Panc1 (cell line): ENCODE measurements around the gene MSX1. TPM values are rescaled to one million over a fixed set of nuclear protein-coding genes. Genes with fewer than 3 reads are reported as not detected.

ENCODE experiments used
- ATAC-seq: fragments of 200-7000 bp; cut with Tn5 transposase; 2 replicates; pipeline ENCODE4 v1.9.1; 2020; ENCODE audit warnings: mild to moderate bottlenecking, moderate library complexity
- BruUV-seq: library from RNA; stranded (reverse); fragments of 400-500 nt; replicated peaks from 2 replicates; lab custom pipeline; 2021; lab: Mats Ljungman, UMichigan
- CTCF ChIA-PET: fragments of 300-600 bp; sonication (Branson Sonifier 250); formaldehyde crosslinking; loops from one replicate; lab custom pipeline; 2022; ENCODE audit warnings: antibody characterized with exemption; lab: Charles Lee
- POLR2A ChIA-PET: fragments of 300-600 bp; sonication (Branson Sonifier 250); formaldehyde crosslinking; loops from one replicate; lab custom pipeline; 2022; ENCODE audit warnings: antibody characterized with exemption; lab: Charles Lee
- DNase-seq: peaks from one replicate; pipeline ENCODE4 v3.0.0-alpha.2; 2010; ENCODE audit warnings: low read depth, low spot score
- H3K27ac ChIP-seq: 2 replicates; pipeline ENCODE4 v1.5.1; 2011; ENCODE audit warnings: mild to moderate bottlenecking, low read length, inconsistent platforms
- H3K27me3 ChIP-seq: fragments of 200-500 bp; sonication (Bioruptor generic); 2 replicates; pipeline ENCODE4 v1.6.0; 2014; ENCODE audit warnings: low read length, inconsistent platforms; ENCODE audit not compliant: control insufficient read depth, insufficient read depth
- H3K36me3 ChIP-seq: fragments of 200-500 bp; sonication (Bioruptor generic); 2 replicates; pipeline ENCODE4 v1.5.1; 2014; ENCODE audit warnings: inconsistent platforms, mild to moderate bottlenecking, low read length, moderate library complexity; ENCODE audit not compliant: control insufficient read depth, insufficient read depth
- H3K4me1 ChIP-seq: 2 replicates; pipeline ENCODE4 v1.5.1; 2011; ENCODE audit warnings: inconsistent platforms, mild to moderate bottlenecking, low read length, moderate library complexity; ENCODE audit not compliant: control insufficient read depth, insufficient read depth
- H3K4me3 ChIP-seq, 2 experiments: 2 replicates each; pipeline ENCODE4 v1.5.1; 2011 to 2012; ENCODE audit warnings: low read depth in 2 of 2, low read length in 2 of 2, mild to moderate bottlenecking in 2 of 2, inconsistent platforms in 1 of 2, moderate library complexity in 1 of 2
- H3K9me3 ChIP-seq: fragments of 200-500 bp; sonication (Bioruptor generic); 2 replicates; pipeline ENCODE4 v1.5.1; 2014; ENCODE audit warnings: low read depth, mild to moderate bottlenecking, inconsistent platforms, low read length, moderate library complexity; ENCODE audit not compliant: control insufficient read depth, insufficient read depth
- POLR2AphosphoS5 ChIP-seq: IDR thresholded peaks from 2 replicates; pipeline ENCODE4 v1.6.1; 2012; ENCODE audit warnings: mild to moderate bottlenecking, low read depth, low read length, moderate library complexity
- SIN3A ChIP-seq: IDR thresholded peaks from 2 replicates; pipeline ENCODE4 v1.6.1; 2012; ENCODE audit warnings: low read depth, mild to moderate bottlenecking, low read length, moderate library complexity, borderline replicate concordance; ENCODE audit not compliant: insufficient read depth
- TCF7L2 ChIP-seq: IDR thresholded peaks from 2 replicates; pipeline ENCODE4 v1.6.1; 2011; ENCODE audit warnings: mild to moderate bottlenecking, low read depth, low read length, inconsistent platforms
- in situ Hi-C: cut with HindIII; loops from 2 replicates; pipeline ENCODE4 v1.10.0; 2016; ENCODE audit warnings: low sequenced_read_pairs, low pct_unique_long_range_greater_than_20kb
- intact Hi-C: fragments of 100-400 bp; cut with micrococcal nuclease; formaldehyde crosslinking; loops from one replicate; pipeline ENCODE4 v1.10.0; 2022; ENCODE audit not compliant: unreplicated experiment
- total RNA-seq: library from RNA; stranded (reverse); gene quantifications from one replicate; pipeline ENCODE4 v1.2.1, GENCODE V29; 2021; ENCODE audit not compliant: unreplicated experiment
- TF ChIP-seq, protein P1 (sequence below): fragments of 450-650 bp; IDR thresholded peaks from 2 replicates; pipeline ENCODE4 v1.5.1; 2017; ENCODE audit warnings: mild to moderate bottlenecking
- TF ChIP-seq, protein P2 (sequence below), 2 experiments: IDR thresholded peaks; 2 replicates each; pipeline ENCODE4 v1.6.1; 2011 to 2012; ENCODE audit warnings: low read depth in 2 of 2, control low read depth in 1 of 2, low read length in 1 of 2, mild to moderate bottlenecking in 1 of 2, moderate library complexity in 1 of 2; ENCODE audit not compliant: insufficient read depth in 1 of 2

The MSX1 gene
- total RNA-seq, 1 experiment from 2014 or later: 3.4 TPM

DNA sequence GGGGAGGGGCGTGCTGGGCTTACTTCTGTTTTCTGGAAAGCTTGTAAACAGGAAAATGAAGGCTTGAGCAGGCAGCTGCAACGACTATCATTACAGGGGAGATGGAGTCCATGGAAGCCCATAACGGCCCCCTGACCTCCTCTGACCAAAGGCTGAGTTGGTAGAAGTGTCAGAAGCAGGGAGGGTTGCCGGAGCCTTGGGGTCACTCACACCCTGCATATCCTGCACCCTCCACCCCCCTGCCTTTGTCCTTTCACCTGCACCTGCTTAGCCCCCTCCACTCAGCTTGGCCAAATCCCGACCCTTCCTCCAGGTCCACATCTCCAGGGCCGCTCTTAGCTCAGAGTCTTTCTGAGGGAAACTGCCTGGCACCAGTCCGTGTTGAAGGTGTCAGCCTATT, 12.5 kb upstream of the MSX1 start:
- no peaks in the 10 kb centered on the region for H3K4me1 ChIP-seq
- H3K4me3 ChIP-seq: no peak overlapping the region
- H3K27ac ChIP-seq: no peak overlapping the region
- ATAC-seq (no peak), DNase-seq (no peak)
- no peaks in the 10 kb centered on the region for H3K9me3 ChIP-seq
- CTCF ChIA-PET: no interaction called here
- BruUV-seq: no TSS peak
- H3K36me3 ChIP-seq: no peaks in the 10 kb centered on the region
- intact Hi-C loops: no loop called here
- TF ChIP-seq TCF7L2 (no peak), POLR2AphosphoS5 (no peak), SIN3A (no peak)
- TF ChIP-seq, protein P1, sequence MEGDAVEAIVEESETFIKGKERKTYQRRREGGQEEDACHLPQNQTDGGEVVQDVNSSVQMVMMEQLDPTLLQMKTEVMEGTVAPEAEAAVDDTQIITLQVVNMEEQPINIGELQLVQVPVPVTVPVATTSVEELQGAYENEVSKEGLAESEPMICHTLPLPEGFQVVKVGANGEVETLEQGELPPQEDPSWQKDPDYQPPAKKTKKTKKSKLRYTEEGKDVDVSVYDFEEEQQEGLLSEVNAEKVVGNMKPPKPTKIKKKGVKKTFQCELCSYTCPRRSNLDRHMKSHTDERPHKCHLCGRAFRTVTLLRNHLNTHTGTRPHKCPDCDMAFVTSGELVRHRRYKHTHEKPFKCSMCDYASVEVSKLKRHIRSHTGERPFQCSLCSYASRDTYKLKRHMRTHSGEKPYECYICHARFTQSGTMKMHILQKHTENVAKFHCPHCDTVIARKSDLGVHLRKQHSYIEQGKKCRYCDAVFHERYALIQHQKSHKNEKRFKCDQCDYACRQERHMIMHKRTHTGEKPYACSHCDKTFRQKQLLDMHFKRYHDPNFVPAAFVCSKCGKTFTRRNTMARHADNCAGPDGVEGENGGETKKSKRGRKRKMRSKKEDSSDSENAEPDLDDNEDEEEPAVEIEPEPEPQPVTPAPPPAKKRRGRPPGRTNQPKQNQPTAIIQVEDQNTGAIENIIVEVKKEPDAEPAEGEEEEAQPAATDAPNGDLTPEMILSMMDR: no peak
- TF ChIP-seq, protein P2, sequence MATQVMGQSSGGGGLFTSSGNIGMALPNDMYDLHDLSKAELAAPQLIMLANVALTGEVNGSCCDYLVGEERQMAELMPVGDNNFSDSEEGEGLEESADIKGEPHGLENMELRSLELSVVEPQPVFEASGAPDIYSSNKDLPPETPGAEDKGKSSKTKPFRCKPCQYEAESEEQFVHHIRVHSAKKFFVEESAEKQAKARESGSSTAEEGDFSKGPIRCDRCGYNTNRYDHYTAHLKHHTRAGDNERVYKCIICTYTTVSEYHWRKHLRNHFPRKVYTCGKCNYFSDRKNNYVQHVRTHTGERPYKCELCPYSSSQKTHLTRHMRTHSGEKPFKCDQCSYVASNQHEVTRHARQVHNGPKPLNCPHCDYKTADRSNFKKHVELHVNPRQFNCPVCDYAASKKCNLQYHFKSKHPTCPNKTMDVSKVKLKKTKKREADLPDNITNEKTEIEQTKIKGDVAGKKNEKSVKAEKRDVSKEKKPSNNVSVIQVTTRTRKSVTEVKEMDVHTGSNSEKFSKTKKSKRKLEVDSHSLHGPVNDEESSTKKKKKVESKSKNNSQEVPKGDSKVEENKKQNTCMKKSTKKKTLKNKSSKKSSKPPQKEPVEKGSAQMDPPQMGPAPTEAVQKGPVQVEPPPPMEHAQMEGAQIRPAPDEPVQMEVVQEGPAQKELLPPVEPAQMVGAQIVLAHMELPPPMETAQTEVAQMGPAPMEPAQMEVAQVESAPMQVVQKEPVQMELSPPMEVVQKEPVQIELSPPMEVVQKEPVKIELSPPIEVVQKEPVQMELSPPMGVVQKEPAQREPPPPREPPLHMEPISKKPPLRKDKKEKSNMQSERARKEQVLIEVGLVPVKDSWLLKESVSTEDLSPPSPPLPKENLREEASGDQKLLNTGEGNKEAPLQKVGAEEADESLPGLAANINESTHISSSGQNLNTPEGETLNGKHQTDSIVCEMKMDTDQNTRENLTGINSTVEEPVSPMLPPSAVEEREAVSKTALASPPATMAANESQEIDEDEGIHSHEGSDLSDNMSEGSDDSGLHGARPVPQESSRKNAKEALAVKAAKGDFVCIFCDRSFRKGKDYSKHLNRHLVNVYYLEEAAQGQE (IDR thresholded peaks at IDR 0.05; ENCODE audit: insufficient read depth in 1 of 2, low read depth in 2 of 2, low read length in 1 of 2): no peak
- POLR2A ChIA-PET: no interaction called here
- no peaks in the 10 kb centered on the region for H3K27me3 ChIP-seq
- in situ Hi-C loops: no loop called here

DNA sequence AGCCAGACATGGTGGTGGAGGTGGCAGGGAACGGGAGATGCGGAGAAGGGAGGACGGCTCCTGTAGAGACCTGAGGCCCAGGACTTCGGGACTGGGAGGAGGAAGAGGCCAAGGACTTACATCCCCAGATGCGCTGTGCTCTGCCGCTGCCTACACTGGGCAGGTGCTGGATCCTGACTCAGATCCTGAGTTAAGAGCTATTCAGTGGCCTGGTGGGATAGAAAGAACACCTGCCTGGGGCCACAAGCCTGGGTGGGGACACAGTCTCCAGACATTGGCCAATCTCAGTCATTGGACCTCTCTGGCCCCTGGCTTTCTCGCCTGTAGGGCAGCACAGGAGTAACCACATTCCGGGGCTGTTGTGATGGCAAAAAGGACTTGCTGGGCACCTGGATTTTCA, 10.9 kb upstream of the MSX1 start:
- H3K27ac ChIP-seq: no peak overlapping the region
- no TSS peak for BruUV-seq
- H3K9me3 ChIP-seq: no peaks in the 10 kb centered on the region
- DNase-seq (no peak), ATAC-seq (no peak)
- H3K36me3 ChIP-seq: no peaks in the 10 kb centered on the region
- H3K4me3 ChIP-seq: no peak overlapping the region
- intact Hi-C loops: no loop called here
- TF ChIP-seq TCF7L2 (no peak), SIN3A (no peak), POLR2AphosphoS5 (no peak)
- TF ChIP-seq, protein P1: no peak
- TF ChIP-seq, protein P2 (IDR thresholded peaks at IDR 0.05; ENCODE audit: insufficient read depth in 1 of 2, low read depth in 2 of 2, low read length in 1 of 2): no peak
- peaks cover 1% of the 10 kb centered on the region; the same call in 1 of the 2 replicates for H3K4me1 ChIP-seq
- no peaks in the 10 kb centered on the region; the same call in 1 of the 2 replicates for H3K27me3 ChIP-seq
- CTCF ChIA-PET: no interaction called here
- POLR2A ChIA-PET: no interaction called here
- in situ Hi-C loops: no loop called here
